Astrocyte (in vitro differentiated cells and primary cell): ENCODE results near the gene ENOX1.

Experiments used
- CTCF ChIP-seq: IDR thresholded peaks from 2 replicates; pipeline ENCODE4 v1.5.1; 2011; ENCODE audit warnings: low read depth, mild to moderate bottlenecking, inconsistent platforms, low read length, moderate library complexity; ENCODE audit not compliant: insufficient read depth
- EZH2 ChIP-seq: IDR thresholded peaks from 2 replicates; pipeline ENCODE4 v1.6.1; 2012; ENCODE audit warnings: mild to moderate bottlenecking, low read length, inconsistent platforms; ENCODE audit not compliant: insufficient read depth

GRCh38 chr13:43237616-43238015, 549.2 kb downstream of the ENOX1 start:
- TF ChIP-seq CTCF (no peak), EZH2 (no peak)
